AG09309 (cell line): ENCODE measurements around the gene USP40.

ENCODE experiments used
- DNase-seq: peaks from one replicate; pipeline ENCODE4 v3.0.0-alpha.2; 2010; ENCODE audit warnings: low read depth
- H3K4me3 ChIP-seq: 2 replicates; pipeline ENCODE4 v1.5.1; 2011; ENCODE audit warnings: mild to moderate bottlenecking, low read depth, low read length, moderate library complexity; ENCODE audit not compliant: control insufficient read depth
- CTCF ChIP-seq: IDR thresholded peaks from 2 replicates; pipeline ENCODE4 v1.5.1; 2011; ENCODE audit warnings: mild to moderate bottlenecking, low read depth, low read length, inconsistent platforms; ENCODE audit not compliant: insufficient read depth, control insufficient read depth; ENCODE audit errors: missing control alignments

USP40 gene, protein sequence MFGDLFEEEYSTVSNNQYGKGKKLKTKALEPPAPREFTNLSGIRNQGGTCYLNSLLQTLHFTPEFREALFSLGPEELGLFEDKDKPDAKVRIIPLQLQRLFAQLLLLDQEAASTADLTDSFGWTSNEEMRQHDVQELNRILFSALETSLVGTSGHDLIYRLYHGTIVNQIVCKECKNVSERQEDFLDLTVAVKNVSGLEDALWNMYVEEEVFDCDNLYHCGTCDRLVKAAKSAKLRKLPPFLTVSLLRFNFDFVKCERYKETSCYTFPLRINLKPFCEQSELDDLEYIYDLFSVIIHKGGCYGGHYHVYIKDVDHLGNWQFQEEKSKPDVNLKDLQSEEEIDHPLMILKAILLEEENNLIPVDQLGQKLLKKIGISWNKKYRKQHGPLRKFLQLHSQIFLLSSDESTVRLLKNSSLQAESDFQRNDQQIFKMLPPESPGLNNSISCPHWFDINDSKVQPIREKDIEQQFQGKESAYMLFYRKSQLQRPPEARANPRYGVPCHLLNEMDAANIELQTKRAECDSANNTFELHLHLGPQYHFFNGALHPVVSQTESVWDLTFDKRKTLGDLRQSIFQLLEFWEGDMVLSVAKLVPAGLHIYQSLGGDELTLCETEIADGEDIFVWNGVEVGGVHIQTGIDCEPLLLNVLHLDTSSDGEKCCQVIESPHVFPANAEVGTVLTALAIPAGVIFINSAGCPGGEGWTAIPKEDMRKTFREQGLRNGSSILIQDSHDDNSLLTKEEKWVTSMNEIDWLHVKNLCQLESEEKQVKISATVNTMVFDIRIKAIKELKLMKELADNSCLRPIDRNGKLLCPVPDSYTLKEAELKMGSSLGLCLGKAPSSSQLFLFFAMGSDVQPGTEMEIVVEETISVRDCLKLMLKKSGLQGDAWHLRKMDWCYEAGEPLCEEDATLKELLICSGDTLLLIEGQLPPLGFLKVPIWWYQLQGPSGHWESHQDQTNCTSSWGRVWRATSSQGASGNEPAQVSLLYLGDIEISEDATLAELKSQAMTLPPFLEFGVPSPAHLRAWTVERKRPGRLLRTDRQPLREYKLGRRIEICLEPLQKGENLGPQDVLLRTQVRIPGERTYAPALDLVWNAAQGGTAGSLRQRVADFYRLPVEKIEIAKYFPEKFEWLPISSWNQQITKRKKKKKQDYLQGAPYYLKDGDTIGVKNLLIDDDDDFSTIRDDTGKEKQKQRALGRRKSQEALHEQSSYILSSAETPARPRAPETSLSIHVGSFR

DNA sequence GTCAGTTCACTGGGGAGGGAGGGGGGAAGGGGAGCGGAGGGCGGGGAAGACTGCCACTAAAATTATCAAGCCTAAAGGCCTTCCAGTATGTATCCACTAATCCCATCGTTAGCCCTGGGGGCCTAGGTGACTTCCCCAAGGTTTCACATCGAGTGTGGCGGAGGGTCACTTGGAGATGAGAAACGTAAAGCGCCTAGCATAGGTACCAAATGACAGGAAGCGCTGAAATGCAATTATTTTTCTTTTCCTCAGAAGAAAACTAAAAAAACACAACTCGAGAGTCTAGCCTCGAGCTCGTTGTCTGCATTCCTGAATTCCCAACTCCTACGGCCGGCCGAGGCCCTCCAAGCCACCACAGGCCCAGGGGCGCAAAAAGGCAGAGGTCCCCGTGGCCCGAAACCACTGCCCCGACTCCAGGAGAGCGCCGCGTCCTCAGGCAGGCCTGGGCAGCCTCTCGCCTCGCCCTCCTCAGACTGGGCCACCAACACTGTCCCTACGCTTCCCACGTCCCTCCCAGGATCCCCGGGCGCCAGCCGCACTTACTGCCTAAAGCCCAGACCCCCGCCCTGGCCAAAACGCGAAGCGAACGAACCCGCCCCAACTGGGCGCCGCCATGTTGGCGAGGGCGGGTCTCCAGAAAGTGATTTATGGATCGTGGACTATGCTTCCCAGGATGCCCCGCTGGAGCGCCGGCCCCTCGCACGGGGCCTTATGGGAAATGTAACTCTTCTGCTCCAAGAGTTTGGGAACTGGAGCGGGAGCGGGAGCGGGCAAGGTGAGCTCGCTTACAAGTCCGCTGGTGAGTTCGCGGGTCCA is at the start of gene USP40:
Gene USP40, minus strand, starts transcription at position 642 of the 816 bp plus-strand sequence. CDS start 1,228 bp downstream, outside the sequence.
- H3K4me3 ChIP-seq: peak within 1 kb of the TSS; percentile 97
- TF ChIP-seq CTCF: no peak
- peak; percentile 74 for DNase-seq

GRCh38 chr2:233611284-233611683 is 44.7 kb upstream of the USP40 start:
- no peak for TF ChIP-seq CTCF
- no peak for DNase-seq
- H3K4me3 ChIP-seq: no peak overlapping the region

DNA sequence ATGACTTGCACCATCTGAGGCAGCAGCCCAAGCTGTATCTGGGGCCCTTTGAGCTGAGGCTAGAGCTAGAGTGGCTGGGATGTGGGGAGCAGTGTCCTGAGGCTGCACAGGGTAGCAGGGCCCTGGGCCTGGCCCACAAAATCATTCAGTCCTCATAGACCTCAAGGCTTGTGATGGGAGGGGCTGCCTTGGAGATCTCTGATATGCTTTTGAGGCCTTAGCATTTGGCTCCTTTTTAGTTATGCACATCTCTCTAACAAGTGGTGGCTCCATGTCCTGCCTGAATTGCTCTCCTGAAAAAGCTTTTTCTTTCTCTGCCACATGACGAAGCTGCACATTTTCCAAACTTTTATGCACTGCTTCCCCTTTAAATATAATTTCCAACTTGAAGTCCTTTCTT is 39.1 kb upstream of the USP40 start:
- TF ChIP-seq CTCF: no peak
- H3K4me3 ChIP-seq: no peak overlapping the region
- DNase-seq: no peak

DNA sequence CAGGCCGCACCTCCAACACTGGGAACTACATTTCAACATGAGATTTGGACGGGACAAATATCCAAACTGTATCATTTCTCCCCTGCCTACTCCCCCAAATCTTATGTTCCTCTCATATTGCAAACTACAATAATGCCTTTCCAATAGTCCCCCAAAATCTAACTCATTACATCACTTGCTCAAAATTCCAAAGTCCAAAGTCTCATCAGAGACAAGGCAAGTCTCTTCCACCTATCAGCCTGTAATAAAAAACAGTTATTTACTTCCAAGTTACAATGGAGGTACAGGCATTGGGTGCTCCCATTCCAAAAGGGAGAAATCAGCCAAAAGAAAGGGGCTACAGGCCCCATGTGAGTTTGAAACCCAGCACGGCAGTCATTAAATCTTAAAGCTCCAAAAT is 38.2 kb upstream of the USP40 start:
- TF ChIP-seq CTCF: no peak
- no peak overlapping the region for H3K4me3 ChIP-seq
- no peak for DNase-seq

DNA sequence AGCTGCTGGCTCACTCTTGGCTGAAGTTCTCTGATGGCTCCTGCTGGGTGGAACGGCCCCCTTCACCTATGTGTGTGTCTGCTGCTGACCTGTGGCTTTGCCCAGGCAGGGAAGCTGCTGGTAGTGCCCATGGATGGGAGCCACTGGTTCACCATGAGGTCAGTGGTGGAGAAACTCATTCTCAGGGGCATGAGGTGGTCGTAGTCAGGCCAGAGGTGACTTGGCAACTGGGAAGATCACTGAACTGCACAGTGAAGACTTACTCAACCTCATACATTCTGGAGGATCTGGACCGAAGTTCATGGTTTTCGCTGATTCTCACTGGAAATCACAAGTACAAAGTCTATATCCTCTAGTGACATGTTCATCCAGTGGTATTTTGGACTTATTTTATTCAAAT is 36.9 kb upstream of the USP40 start:
- no peak overlapping the region for H3K4me3 ChIP-seq
- no peak for DNase-seq
- no peak for TF ChIP-seq CTCF
